OCI-LY3 (cell line): Measurements from ENCODE around the gene SDR9C7.

Experiments used
- EZH2phosphoT487 ChIP-seq: fragments of 200-600 bp; shearing (Covaris generic); IDR thresholded peaks from 2 replicates; pipeline ENCODE4 v1.6.1; 2018; ENCODE audit warnings: antibody characterized with exemption, mixed run types, low read depth
- TF ChIP-seq, protein P1 (sequence below): fragments of 200-600, 300-600 bp; sonication (generic); IDR thresholded peaks from 2 replicates; pipeline ENCODE4 v1.5.1; 2014; ENCODE audit warnings: antibody characterized with exemption, low read length, low read depth

DNA sequence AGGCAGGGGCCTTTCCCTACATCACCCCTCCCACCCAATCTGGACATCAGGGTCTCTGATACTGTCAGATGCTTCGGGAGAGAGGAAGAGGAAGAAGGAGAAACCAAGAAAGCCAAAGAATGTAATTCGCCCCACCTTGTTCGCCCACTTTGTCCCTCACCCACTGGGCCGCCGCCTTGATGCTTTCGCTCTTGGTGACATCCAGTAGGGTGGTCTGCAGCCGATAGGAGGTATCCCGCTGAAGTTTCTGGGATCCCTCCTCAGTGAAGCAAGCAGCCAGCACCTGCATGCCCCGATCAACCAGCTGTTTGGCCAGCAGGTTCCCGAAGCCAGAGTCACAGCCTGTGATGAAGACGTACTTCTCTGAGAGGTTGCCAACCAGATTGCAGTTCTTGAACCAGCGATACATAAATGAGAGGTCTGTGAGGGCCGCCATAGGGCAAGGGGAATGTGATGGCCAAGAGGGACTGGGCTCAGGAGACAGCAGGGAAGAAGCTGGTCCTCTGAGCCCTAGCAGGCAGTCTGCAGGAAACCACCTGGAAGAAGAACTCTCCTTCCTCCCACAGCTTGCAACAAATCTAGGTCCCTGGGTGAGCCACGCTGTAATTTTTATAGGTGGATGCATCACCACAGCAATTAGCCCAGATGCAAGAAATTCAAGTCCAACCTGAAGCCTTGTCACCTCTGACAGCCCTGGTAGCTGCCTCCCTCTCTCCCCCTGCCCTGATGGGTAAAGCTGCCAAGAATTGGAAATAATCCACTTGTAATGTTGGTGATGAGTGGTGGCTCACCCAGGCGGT lies at the start of gene SDR9C7:
- TF ChIP-seq, protein P1, sequence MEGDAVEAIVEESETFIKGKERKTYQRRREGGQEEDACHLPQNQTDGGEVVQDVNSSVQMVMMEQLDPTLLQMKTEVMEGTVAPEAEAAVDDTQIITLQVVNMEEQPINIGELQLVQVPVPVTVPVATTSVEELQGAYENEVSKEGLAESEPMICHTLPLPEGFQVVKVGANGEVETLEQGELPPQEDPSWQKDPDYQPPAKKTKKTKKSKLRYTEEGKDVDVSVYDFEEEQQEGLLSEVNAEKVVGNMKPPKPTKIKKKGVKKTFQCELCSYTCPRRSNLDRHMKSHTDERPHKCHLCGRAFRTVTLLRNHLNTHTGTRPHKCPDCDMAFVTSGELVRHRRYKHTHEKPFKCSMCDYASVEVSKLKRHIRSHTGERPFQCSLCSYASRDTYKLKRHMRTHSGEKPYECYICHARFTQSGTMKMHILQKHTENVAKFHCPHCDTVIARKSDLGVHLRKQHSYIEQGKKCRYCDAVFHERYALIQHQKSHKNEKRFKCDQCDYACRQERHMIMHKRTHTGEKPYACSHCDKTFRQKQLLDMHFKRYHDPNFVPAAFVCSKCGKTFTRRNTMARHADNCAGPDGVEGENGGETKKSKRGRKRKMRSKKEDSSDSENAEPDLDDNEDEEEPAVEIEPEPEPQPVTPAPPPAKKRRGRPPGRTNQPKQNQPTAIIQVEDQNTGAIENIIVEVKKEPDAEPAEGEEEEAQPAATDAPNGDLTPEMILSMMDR = no peak
- TF ChIP-seq EZH2phosphoT487 = no peak
